ENCODE data around the gene ROPN1L. TPM values are rescaled to one million over a fixed set of nuclear protein-coding genes. Genes with fewer than 3 reads are reported as not detected.

The ROPN1L gene
- total and polyA plus RNA-seq, 8 donors = 0.31 to 0.87 (median 0.73) TPM; not detected in 4

DNA sequence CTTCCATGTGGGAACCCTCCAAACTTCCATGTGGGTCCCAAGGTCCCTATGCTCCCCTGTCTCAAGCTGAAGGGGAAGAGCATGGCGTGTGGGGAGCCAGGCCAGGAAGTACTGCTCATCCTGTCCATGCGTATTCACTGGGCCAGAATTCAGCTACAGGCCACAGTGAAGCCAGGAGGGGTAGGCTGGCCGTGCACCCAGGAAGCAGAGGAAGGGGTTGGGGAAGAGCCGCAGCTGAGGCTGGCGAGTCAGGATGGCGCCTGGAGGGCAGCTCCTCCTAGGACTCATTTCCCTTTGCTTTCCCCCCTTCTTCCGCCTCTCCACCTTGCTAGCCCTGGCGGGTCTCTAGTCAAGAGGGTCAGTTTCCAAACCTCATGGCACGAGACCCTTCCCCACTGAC is 57.4 kb downstream of the ROPN1L start:
- Histone ChIP-seq H3K4me1 (no peaks in the 10 kb centered on the region), H3K27me3 (no peaks in the 10 kb centered on the region), H3K4me3 (no peak overlapping the region), H3K9me3 (peaks cover 4 to 14% (median 12%) of the 10 kb centered on the region in 4 donors), H3K27ac (no peak overlapping the region), H3K36me3 (no peaks in the 10 kb centered on the region)
- intact Hi-C loops (cut with DNase I; ENCODE audit: low total_unique reads) = no loop called here
- no peak for DNase-seq
- WGBS, 5 donors = 87 to 93% (median 89%) methylated on average over 9 of the region's 9 CpGs
- TF ChIP-seq EP300 (IDR thresholded peaks at IDR 0.05) (no peak), POLR2A (IDR thresholded peaks at IDR 0.05) (no peak), POLR2AphosphoS5 (IDR thresholded peaks at IDR 0.05) (no peak)
- TF ChIP-seq, protein P1, sequence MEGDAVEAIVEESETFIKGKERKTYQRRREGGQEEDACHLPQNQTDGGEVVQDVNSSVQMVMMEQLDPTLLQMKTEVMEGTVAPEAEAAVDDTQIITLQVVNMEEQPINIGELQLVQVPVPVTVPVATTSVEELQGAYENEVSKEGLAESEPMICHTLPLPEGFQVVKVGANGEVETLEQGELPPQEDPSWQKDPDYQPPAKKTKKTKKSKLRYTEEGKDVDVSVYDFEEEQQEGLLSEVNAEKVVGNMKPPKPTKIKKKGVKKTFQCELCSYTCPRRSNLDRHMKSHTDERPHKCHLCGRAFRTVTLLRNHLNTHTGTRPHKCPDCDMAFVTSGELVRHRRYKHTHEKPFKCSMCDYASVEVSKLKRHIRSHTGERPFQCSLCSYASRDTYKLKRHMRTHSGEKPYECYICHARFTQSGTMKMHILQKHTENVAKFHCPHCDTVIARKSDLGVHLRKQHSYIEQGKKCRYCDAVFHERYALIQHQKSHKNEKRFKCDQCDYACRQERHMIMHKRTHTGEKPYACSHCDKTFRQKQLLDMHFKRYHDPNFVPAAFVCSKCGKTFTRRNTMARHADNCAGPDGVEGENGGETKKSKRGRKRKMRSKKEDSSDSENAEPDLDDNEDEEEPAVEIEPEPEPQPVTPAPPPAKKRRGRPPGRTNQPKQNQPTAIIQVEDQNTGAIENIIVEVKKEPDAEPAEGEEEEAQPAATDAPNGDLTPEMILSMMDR (IDR thresholded peaks at IDR 0.05) = no peak

DNA sequence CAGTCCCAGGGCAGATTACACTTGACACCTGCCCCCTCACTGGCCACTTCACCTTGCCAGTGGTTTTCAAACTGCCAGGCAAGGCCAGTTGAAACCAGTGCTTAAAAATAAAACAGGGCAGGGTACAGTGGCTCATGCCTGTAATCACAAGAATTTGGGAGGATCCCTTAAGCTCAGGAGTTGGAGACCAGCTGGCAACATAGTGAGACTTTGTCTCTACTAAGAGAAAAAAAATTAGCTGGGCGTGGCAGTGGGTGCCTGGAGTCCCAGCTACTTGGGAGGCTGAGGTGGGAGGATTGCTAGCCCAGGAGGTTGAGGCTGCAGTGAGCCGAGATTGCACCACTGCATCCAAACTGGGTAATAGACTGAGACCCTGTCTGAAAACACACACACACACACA is 58.1 kb downstream of the ROPN1L start:
- Histone ChIP-seq H3K27ac (no peak overlapping the region), H3K27me3 (no peaks in the 10 kb centered on the region), H3K36me3 (no peaks in the 10 kb centered on the region), H3K9me3 (peaks cover 2 to 7% (median 5%) of the 10 kb centered on the region in 4 donors), H3K4me3 (no peak overlapping the region), H3K4me1 (no peaks in the 10 kb centered on the region)
- intact Hi-C loops (cut with DNase I; ENCODE audit: low total_unique reads) = no loop called here
- no peak for TF ChIP-seq EP300 (IDR thresholded peaks at IDR 0.05)
- TF ChIP-seq, protein P1 (IDR thresholded peaks at IDR 0.05) = no peak
- no peak for TF ChIP-seq POLR2A (IDR thresholded peaks at IDR 0.05)
- TF ChIP-seq POLR2AphosphoS5 (IDR thresholded peaks at IDR 0.05) = no peak
- WGBS, 5 donors = 65 to 90% (median 79%) methylated on average over 2 of the region's 2 CpGs
- no peak for DNase-seq

DNA sequence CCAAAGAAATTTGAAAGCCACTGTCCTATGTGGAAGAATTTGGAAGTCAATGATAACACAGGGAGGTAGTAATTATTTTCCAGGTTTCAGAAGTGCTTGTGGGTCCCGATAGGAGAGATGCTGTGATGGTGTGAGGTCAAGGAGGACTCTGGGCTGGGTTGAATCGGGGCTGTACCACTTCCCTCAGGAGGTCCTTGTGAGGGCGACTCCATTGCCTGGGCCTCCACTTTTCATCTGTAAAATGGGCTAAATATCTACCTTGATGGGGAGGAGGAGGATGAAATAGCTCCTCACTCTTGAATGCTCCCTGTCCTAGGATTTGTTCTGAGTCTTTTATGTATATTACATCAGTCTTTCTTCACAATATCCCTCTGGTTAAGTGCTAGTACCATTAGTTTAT is 59.0 kb downstream of the ROPN1L start:
- DNase-seq = no peak
- WGBS, 5 donors = 85 to 95% (median 93%) methylated on average over 3 of the region's 3 CpGs
- Histone ChIP-seq H3K9me3 (no peaks in the 10 kb centered on the region), H3K27me3 (no peaks in the 10 kb centered on the region), H3K4me1 (no peaks in the 10 kb centered on the region), H3K36me3 (no peaks in the 10 kb centered on the region), H3K4me3 (no peak overlapping the region), H3K27ac (no peak overlapping the region)
- TF ChIP-seq POLR2AphosphoS5 (IDR thresholded peaks at IDR 0.05) = no peak
- intact Hi-C loops (cut with DNase I; ENCODE audit: low total_unique reads) = no loop called here

DNA sequence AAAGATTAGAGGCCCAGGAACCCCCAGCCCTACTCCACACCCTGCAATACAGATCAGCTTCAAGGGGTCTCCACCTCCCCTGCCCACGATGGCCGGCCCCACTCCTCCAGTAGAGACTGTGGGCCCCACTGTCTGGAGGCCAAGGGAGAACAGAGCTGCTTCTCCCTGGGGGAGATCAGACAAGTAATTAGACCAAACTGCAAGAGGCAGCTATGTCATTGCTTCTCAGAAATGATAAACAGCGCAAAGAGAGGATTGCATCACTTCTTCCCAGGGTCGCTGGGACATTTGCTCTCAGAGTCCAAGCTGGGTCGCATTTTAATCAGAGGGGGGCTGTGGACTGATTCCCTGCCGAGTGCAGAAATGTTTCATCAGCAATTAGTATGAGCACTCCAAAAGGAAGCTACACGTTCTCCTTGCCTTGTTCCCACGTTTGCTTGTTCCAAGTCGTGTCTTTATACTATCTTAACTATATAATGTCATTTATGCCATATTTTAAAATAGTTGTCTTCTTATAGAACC is 59.9 kb downstream of the ROPN1L start:
- Histone ChIP-seq H3K9me3 (no peaks in the 10 kb centered on the region), H3K36me3 (no peaks in the 10 kb centered on the region), H3K27me3 (no peaks in the 10 kb centered on the region), H3K4me1 (no peaks in the 10 kb centered on the region), H3K4me3 (no peak overlapping the region), H3K27ac (no peak overlapping the region)
- DNase-seq = no peak
- TF ChIP-seq, protein P1 (IDR thresholded peaks at IDR 0.05) = no peak
- TF ChIP-seq POLR2A (IDR thresholded peaks at IDR 0.05) = no peak
- no peak for TF ChIP-seq EP300 (IDR thresholded peaks at IDR 0.05)
- TF ChIP-seq POLR2AphosphoS5 (IDR thresholded peaks at IDR 0.05) = no peak
- intact Hi-C loops (cut with DNase I; ENCODE audit: low total_unique reads) = no loop called here
- 76 to 84% (median 81%) methylated on average over 9 of the region's 9 CpGs for WGBS, 5 donors

DNA sequence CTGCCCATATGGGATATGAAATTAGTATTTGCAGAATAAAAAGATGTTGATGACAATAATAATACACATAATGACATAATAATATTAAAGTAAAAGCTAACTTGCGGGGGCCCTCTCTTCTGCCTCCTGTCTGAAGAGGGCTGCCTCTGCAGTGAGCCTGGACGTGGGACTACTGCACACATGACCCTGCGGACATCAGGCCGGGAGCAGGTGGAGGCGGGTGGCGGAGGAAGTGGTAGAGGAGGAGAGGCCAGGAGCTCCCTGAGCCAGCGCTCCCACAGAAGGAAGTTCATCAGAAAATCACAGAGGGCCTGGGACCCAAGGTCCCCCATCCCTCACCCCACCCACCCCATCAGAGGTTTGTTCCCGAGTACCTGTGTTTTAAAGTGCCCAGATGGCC is 60.5 kb downstream of the ROPN1L start:
- Histone ChIP-seq H3K36me3 (no peaks in the 10 kb centered on the region), H3K9me3 (no peaks in the 10 kb centered on the region), H3K4me1 (no peaks in the 10 kb centered on the region), H3K27me3 (no peaks in the 10 kb centered on the region), H3K4me3 (no peak overlapping the region), H3K27ac (no peak overlapping the region)
- WGBS, 5 donors = 87 to 98% (median 90%) methylated on average over 7 to 8 of the region's 8 CpGs
- intact Hi-C loops (cut with DNase I; ENCODE audit: low total_unique reads) = no loop called here
- no peak for DNase-seq
- TF ChIP-seq, protein P1 (IDR thresholded peaks at IDR 0.05) = no peak
- TF ChIP-seq POLR2A (IDR thresholded peaks at IDR 0.05) (no peak), POLR2AphosphoS5 (IDR thresholded peaks at IDR 0.05) (no peak), EP300 (IDR thresholded peaks at IDR 0.05) (no peak)
